HG03565 (cell line): ENCODE results near the gene RFC4.
A peak's percentile ranks its signal among the peaks of the same experiment; 100 is the strongest.

Experiments used
- ATAC-seq: cut with Tn5 transposase; IDR thresholded peaks from one replicate; pipeline ENCODE4 v1.9.1; 2021; ENCODE audit warnings: mild to moderate bottlenecking, moderate library complexity; ENCODE audit not compliant: unreplicated experiment

The RFC4 gene

DNA sequence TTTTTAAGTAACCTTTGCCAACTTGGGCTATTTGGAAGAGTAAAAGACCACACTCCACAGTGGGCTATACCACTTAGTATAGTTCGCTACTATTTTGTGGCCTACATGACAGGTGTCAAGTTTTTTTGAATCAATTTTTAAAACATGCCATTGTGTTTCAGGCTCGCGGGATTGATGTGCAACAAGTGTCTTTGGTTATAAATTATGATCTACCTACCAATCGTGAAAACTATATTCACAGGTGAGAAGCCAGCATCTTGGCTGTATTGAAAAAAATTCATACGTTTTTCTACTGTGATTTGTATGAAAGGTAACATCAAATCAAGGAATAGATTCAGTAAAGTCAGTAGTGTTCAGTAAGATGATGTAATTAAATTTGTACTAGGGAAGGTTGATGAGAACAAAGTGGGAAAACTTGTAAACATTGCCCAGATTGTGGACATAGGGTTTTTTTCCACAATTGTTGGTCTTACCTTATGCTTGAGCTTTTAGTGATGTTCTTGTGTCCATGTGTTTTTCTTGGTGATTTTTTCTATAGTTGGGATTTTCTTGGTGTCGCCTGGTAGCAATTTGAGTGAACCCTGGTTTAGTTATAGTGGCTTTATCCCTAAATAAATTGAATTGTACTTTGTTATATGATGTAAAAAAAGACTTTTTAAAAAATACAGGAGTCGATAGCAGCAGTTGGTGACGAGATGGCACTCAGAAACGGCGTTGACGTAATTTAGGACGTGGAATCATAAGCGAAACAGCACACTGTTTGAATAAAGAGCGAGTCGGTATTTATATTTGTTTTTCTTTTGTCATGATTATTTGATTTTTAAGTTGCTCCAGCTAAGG lies 18.4 kb downstream of the RFC4 start:
- no peak for ATAC-seq

DNA sequence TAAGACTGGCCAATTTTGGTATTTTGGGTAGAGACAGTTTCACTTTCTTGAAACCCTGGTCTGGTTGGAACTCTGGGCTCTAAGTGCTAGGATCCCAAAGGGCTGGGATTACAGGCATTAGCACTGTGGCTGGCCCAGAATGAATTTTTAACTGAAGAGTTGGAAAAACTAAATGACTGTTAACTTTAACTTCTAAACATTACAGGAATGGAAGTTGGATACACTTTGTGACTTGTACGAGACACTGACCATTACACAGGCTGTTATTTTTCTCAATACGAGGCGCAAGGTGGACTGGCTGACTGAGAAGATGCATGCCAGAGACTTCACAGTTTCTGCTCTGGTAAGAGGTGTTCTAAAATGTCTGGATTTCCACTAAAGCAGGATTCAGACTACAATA lies 19.4 kb downstream of the RFC4 start:
- ATAC-seq, result no peak

DNA sequence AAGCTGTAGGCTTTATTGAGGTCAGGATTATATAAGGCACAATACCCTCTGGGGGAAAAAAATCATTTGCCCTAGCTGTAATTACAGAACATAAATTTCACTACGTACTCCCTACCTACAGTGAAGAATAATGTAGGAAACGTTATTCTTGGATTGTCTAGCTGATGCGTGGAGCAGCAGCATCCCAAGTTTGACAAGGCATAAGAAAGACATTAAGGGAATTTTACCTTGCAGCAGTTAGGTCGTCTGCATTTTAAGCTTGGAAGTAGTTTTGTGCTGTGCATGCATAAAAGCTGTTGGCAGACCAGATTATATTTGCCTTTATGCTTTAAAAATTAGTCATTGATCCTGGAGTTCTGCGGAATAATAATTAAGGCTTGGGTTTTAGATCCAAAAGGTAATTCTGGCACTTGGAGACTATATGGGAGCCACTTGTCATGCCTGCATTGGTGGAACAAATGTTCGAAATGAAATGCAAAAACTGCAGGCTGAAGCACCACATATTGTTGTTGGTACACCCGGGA lies 20.7 kb downstream of the RFC4 start:
- ATAC-seq, result no peak

DNA sequence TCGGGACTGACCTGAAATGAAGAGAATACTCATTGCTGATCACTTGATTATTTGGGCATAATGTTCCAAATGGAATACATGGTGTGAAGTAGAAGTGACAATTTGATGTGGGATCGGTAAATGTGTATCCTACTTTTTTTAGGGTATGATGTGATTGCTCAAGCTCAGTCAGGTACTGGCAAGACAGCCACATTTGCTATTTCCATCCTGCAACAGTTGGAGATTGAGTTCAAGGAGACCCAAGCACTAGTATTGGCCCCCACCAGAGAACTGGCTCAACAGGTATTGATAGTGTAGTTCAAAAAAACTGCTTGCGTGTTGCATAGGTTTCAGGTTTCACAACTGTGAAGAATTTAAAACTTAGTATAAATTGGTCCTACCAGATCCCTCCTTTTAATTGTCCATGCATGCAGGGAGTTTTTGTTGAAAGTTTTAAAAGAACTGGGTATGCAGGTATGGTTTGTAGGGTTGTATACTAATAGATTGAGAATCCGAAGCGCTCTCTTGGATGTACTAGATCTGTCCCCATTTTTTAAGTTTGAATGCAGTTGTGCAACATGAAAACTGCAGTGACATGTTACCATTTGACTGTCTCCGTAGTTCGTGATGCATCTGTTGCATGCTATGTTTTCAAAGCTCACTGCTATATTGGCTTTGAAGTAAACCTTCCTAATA lies 21.3 kb downstream of the RFC4 start:
- ATAC-seq, result no peak

DNA sequence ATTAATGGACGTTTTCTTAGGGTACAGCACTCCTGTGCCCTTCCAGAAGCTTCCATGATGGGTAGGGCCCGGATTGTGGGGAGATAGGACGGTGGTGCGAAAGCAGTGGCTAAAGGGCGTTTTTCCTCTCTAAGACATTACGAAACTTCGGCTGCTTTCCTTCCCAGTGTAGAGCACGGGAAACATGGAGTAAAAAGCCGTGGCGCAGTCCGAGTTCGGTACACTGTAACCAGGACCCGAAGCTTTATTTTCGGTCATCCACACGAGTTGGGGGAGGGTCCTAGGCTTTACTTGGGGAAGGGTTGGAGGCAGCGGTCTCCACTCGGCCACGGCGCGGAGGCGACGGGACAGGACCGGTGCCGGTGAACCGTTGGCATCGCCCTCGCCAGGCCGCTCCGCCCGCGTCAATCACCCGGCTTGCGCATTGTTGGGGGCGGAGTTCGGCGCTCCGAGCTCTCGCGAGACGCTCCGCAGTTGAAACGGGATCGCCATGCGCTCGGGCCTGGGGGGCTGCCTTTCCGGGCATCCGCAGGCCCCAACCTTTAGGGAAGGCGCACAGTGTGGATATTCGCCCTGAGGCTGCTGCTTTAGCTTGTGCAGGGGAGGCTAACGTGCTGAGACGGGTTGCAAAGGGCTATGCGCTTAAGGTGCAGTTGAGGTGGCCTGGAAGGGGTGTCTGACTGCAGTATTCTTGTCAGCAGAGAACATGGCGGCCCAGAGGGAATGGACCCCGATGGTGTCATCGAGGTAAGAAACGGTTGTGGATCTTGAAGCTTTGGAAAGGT lies 22.4 kb downstream of the RFC4 start:
- peak; percentile 31 for ATAC-seq

DNA sequence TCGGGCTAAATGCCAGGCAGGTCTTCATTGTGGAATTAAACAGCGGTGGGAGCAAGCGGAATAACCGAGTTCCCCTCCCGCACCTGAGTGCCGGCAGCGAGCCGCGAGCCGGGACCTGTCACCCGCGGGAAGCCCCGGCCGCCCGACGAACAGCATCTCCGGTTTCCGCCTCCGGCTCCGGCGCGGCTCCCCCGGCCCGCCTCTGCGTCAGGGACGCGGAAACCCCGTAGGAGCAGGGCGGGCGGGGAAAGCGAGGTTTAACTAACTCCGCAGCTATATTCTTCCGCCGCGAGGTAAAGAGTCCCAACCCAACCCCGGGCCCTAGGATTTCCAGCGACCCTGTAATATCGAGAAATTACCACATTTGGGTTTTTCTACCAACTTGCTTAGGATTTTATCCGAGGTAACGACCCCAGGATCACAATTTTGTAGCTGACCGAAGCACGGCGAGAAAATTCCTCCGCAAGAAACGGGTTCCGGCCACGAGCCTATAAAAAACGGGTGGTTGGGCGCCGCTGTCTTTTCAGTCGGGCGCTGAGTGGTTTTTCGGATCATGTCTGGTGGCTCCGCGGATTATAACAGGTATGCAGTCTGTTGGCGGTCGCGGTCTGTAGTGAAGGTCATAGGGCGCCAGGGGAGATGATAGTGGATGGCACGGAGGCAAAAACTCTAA lies 23.1 kb downstream of the RFC4 start, which contains the start of gene EIF4A2:
TSS of gene EIF4A2 (plus strand) at position 520 of the 673 bp plus-strand sequence. CDS start at position 554, 34 bp downstream.
- ATAC-seq, result peak; percentile 40

DNA sequence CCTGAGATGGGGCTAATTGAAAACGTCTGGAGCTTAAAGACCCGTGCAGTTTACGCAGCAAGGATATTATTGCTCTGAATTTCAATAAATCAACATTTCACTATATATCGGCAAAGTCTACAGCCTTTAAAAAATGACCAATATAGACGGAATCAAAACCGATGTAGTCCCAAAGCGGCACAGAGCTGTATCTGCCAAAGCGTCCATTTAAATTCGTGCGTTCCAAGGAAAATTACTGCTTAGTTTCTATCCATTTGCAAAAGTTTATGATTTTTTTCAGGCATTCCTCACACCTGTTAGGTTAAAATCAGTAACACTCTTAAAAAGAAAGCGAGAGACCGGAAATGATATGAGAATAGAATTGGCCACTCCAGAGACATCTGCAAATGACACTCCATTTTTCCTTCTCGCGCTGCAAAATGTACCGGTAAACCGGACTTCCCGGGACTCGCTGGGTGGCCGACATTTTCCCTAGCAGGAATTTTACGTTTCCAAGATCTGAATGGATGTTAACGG lies 23.7 kb downstream of the RFC4 start:
- peak; percentile 16 for ATAC-seq

DNA sequence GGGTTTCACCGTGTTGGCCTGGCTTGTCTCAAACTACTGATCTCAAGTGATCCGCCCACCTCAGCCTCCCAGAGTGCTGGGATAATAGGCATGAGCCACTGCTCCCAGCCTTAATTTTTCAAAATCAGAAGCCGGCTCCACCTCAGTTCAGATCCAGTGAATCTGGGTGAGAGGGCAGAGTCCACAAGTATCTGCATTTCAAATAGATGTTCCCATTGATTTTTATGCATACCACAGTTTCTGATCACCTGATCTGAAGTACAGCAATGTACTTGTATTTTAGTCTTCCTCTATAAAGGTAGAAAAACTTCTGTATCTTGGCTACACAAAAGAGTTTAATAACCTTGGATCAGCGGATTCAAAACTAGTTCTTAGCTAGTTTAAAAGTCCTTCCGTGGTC lies 27.1 kb downstream of the RFC4 start:
- no peak for ATAC-seq

DNA sequence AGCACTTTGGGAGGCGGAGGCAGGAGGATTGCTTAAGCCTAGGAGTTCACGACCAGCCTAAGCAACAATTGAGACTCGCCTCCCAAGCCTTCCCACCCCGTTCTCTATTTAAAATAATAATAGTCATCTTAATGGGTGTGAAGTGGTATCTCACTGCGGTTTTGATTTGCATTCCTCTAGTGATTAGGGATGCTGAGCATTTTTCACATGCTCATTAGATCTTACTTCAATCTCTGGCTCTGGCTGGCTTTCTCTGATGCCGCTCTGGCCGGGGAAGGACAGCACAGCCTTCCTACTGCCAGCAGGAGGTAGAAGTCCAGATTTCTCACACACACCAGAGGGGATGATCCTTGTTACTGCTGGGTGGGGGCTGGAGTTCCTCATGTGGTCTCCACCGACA lies 30.3 kb downstream of the RFC4 start:
- no peak for ATAC-seq

DNA sequence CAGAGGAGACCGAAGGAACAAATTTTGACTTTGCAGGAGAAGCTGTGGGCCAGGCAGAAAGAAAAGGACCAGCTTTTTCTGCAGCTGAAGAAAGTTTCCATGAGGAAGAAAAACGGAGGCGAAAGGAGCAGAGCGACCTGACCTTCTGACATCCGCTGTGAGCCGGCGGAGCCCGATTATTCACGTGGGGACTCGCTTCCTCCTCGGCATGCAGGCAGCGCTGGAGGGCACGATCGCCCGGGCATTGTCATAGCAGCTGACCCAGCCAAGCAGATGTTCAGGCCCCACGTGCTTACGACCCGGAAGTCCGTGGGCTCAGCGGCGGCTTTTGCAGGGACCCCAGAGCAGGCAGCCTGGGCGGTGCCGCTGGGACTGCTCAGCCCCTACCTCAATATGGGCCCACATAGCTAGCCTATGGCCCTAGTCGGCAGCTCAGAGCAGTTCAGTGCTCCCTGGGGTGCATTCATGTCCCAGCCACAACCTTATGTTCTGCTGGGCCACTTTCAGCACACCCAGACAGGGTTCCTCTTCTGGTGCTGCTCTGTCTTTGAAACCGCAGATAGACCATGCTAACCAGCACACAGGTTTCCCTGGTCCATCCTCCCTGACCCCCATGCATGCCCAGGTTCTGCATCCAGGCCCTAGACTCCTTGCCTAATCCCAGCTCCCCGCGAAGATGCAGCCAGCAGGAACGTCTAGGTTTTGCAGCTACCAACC lies 33.4 kb downstream of the RFC4 start:
- ATAC-seq, result peak; percentile 80

DNA sequence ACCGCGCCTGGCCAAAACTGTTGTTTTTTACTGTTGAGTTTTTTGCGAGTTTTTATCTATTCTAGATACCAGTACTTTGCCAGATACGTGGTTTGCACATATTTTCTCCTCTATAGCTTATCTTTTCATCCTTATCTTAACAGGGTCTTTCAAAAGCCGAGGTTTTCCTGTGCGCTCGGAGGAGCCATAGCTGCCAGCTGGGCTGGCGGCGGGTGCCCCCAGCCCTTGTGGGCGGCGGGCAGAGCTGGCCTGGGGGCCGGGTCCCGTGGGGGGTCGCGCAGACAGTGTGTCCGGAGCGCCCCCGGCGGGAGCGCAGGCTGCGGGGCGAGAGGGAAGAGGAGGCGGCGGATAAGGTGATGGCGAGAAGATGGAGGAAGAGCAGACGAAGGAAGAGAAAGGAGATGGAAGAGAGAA lies 34.0 kb downstream of the RFC4 start:
- no peak for ATAC-seq

DNA sequence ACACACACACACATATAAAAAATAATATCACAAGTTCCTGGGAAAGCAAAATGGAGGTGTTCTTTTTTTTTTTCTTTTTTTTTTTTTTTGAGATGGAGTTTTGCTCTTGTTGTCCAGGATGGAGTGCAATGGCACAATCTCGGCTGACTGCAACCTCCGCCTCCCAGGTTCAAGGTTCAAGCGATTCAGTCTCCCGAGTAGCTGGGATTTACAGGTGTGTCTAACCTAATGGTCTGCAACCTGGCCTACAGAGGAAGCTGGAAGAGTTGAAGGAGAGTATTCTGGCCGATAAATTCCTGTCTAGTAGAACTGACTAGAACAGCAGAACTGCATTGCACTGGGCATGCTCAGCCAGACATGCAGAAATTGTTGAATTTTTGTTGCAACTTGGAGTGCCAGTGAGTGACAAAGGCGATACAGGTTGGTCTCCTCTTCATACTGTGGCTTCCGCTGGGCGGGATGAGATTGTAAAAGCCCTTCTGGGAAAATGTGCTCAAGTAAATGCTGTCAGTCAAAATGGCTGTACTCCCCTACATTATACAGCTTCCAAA lies 45.3 kb downstream of the RFC4 start:
- ATAC-seq, result no peak

DNA sequence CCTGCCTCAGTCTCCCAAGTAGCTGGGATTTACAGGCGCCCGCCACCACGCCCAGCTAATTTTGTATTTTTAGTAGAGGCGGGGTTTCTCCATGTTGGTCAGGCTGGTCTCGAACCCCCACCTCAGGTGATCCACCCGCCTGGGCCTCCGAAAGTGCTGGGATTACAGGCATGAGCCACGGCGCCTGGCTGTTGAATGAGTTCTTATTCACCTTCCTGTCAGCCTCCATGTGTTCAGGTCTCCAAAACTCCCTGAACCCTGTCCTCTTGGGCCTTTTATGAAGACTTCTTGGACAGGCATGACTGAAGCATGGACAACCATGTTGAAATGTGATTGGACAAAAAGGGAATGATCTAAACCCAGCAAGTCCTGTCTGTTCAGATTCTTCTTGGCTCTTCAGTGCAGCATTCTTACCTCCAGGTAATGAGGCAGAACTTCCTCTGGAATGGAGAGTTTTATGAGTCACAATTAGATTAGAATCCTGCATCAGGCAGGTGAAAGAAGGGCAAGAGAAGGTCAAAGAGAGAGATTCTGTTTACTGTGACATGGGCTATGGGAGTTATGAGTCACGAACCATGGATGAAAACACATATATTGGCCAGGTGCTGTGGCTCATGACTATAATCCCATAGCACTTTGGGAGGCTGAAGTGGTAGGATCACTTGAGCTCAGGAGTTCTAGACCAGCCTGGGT lies 46.0 kb downstream of the RFC4 start:
- ATAC-seq, result no peak

DNA sequence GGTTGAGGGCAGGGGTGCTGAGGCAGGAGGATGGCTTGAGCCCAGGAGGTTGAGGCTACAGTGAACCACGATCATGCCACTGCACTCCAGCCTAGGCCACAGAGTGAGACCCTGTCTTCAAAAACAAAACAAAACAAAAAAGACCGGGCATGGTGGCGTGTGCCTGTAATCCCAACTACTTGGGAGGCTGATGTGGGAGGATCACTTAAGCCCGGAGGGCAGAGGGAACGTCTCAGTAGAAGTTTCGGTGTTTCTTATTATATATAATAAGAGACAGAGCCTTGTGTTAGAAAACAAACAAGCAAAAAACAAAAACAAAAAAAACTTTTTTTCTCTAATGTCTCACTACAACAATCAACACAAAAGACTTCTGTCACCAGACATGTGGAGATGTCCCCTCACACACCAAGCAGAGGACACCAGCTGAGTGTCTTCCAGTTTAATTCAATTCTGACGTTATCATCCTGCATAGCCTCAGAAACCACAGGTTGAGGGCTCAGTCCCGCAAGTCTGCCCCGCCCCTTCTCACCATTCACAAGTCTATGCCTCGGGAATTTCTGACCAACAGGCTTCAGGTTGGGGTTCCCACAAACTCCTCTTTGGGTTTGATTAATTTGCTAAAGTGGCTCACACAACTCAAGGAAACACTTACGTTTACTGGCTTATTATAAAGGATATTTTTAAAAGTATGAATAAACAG lies 46.9 kb downstream of the RFC4 start:
- no peak for ATAC-seq

DNA sequence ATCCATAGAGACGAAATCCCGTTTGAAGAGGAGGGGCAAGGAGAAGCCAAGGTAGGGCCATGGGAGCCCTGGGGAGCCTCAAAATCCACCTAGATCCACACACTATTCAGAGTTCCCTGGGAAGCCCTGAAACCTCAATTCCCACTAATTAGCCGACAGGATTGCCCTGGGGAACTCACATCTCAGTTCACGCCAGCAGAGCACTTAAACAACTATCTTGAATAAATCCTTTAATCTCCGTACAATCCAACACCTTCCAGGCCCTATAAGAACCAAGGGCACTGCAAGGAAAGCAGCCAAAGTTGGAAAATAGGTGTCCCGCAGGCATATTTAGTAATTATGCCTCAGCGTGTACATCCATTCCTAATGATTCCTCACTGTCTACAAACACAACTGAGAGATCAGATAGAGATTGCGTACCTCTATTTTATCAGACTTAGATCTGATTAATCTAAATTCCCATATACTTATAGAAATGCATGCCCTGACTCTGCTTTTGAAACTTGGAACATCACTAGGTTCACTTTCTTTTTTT lies 48.5 kb downstream of the RFC4 start:
- no peak for ATAC-seq

DNA sequence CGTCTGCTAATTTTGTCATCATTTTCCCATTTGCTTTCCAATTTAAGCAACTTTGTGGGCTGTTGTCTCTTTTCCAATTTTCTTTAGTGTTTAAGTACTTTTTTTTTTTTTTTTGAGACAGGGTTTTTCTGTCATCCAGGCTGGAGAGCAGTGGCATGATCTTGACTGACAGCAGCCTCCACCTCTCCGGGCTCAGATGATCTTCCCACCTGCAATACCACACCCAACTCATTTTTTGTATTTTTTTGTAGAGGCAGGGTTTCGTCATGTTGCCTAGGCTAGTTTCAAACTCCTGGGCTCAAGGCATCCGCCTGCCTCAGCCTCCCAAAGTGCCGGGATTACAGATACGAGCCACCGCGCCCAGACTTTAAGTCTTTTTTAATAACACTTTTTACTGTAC lies 49.1 kb downstream of the RFC4 start:
- ATAC-seq, result no peak

DNA sequence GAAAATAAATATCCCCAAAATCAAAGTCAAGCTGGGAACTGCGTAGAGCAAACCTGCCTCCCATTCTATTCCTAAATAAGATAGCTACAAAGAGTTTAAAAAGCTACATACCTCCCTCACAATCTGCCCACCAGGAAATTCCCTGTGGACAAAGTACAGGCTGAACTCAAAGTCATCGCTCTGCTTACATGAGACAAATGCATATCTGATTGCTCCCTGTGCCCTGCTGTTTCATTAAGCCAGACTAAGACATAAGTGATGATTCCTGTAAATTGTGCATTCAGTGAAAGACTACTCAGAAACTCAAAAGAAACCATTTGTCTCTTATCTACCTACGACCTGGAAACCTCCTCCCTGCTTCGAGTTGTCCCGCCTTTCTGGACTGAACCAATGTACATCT lies 51.4 kb downstream of the RFC4 start:
- ATAC-seq, result no peak

DNA sequence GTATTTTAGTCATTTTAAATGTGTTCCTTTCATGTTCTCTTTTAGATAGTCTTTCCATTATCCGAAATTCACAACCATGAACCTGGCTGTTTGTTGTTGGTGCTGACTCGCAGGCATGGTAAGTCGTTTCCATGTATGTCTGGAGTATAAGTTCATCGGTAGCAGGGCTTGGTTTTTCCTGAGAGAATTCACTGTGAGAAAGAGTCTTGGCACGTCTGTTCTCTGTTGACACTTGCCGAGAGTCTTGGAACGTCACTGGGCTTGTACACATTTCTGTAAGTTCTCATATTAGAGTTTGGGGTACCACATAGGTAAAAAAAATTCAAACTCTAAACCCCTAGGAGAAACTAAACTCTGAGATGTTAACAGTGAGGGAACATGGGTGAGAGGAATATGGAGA lies 52.3 kb downstream of the RFC4 start:
- ATAC-seq, result no peak
